Panc1 (cell line): ENCODE data around the gene PLCH1. TPM values are rescaled to one million over a fixed set of nuclear protein-coding genes. Genes with fewer than 3 reads are reported as not detected.

ENCODE experiments used
- ATAC-seq: fragments of 200-7000 bp; cut with Tn5 transposase; 2 replicates; pipeline ENCODE4 v1.9.1; 2020; ENCODE audit warnings: mild to moderate bottlenecking, moderate library complexity
- BruUV-seq: library from RNA; stranded (reverse); fragments of 400-500 nt; replicated peaks from 2 replicates; lab custom pipeline; 2021; lab: Mats Ljungman, UMichigan
- CTCF ChIA-PET: fragments of 300-600 bp; sonication (Branson Sonifier 250); formaldehyde crosslinking; loops from one replicate; lab custom pipeline; 2022; ENCODE audit warnings: antibody characterized with exemption; lab: Charles Lee
- POLR2A ChIA-PET: fragments of 300-600 bp; sonication (Branson Sonifier 250); formaldehyde crosslinking; loops from one replicate; lab custom pipeline; 2022; ENCODE audit warnings: antibody characterized with exemption; lab: Charles Lee
- DNase-seq: peaks from one replicate; pipeline ENCODE4 v3.0.0-alpha.2; 2010; ENCODE audit warnings: low read depth, low spot score
- H3K27ac ChIP-seq: 2 replicates; pipeline ENCODE4 v1.5.1; 2011; ENCODE audit warnings: mild to moderate bottlenecking, low read length, inconsistent platforms
- H3K27me3 ChIP-seq: fragments of 200-500 bp; sonication (Bioruptor generic); 2 replicates; pipeline ENCODE4 v1.6.0; 2014; ENCODE audit warnings: low read length, inconsistent platforms; ENCODE audit not compliant: control insufficient read depth, insufficient read depth
- H3K36me3 ChIP-seq: fragments of 200-500 bp; sonication (Bioruptor generic); 2 replicates; pipeline ENCODE4 v1.5.1; 2014; ENCODE audit warnings: inconsistent platforms, mild to moderate bottlenecking, low read length, moderate library complexity; ENCODE audit not compliant: control insufficient read depth, insufficient read depth
- H3K4me1 ChIP-seq: 2 replicates; pipeline ENCODE4 v1.5.1; 2011; ENCODE audit warnings: inconsistent platforms, mild to moderate bottlenecking, low read length, moderate library complexity; ENCODE audit not compliant: control insufficient read depth, insufficient read depth
- H3K4me3 ChIP-seq, 2 experiments: 2 replicates each; pipeline ENCODE4 v1.5.1; 2011 to 2012; ENCODE audit warnings: low read depth in 2 of 2, low read length in 2 of 2, mild to moderate bottlenecking in 2 of 2, inconsistent platforms in 1 of 2, moderate library complexity in 1 of 2
- H3K9me3 ChIP-seq: fragments of 200-500 bp; sonication (Bioruptor generic); 2 replicates; pipeline ENCODE4 v1.5.1; 2014; ENCODE audit warnings: low read depth, mild to moderate bottlenecking, inconsistent platforms, low read length, moderate library complexity; ENCODE audit not compliant: control insufficient read depth, insufficient read depth
- POLR2AphosphoS5 ChIP-seq: IDR thresholded peaks from 2 replicates; pipeline ENCODE4 v1.6.1; 2012; ENCODE audit warnings: mild to moderate bottlenecking, low read depth, low read length, moderate library complexity
- SIN3A ChIP-seq: IDR thresholded peaks from 2 replicates; pipeline ENCODE4 v1.6.1; 2012; ENCODE audit warnings: low read depth, mild to moderate bottlenecking, low read length, moderate library complexity, borderline replicate concordance; ENCODE audit not compliant: insufficient read depth
- TCF7L2 ChIP-seq: IDR thresholded peaks from 2 replicates; pipeline ENCODE4 v1.6.1; 2011; ENCODE audit warnings: mild to moderate bottlenecking, low read depth, low read length, inconsistent platforms
- in situ Hi-C: cut with HindIII; loops from 2 replicates; pipeline ENCODE4 v1.10.0; 2016; ENCODE audit warnings: low sequenced_read_pairs, low pct_unique_long_range_greater_than_20kb
- intact Hi-C: fragments of 100-400 bp; cut with micrococcal nuclease; formaldehyde crosslinking; loops from one replicate; pipeline ENCODE4 v1.10.0; 2022; ENCODE audit not compliant: unreplicated experiment
- total RNA-seq: library from RNA; stranded (reverse); gene quantifications from one replicate; pipeline ENCODE4 v1.2.1, GENCODE V29; 2021; ENCODE audit not compliant: unreplicated experiment
- TF ChIP-seq, protein P1 (sequence below): fragments of 450-650 bp; IDR thresholded peaks from 2 replicates; pipeline ENCODE4 v1.5.1; 2017; ENCODE audit warnings: mild to moderate bottlenecking
- TF ChIP-seq, protein P2 (sequence below), 2 experiments: IDR thresholded peaks; 2 replicates each; pipeline ENCODE4 v1.6.1; 2011 to 2012; ENCODE audit warnings: low read depth in 2 of 2, control low read depth in 1 of 2, low read length in 1 of 2, mild to moderate bottlenecking in 1 of 2, moderate library complexity in 1 of 2; ENCODE audit not compliant: insufficient read depth in 1 of 2

The PLCH1 gene
- total RNA-seq, 1 experiment from 2014 or later: 0.03 TPM

GRCh38 chr3:155449613-155450267 is 295.1 kb downstream of the PLCH1 start:
- CTCF ChIA-PET: no interaction called here
- intact Hi-C loops: no loop called here
- Histone ChIP-seq H3K27ac (no peak overlapping the region), H3K27me3 (no peaks in the 10 kb centered on the region), H3K36me3 (no peaks in the 10 kb centered on the region), H3K9me3 (no peaks in the 10 kb centered on the region), H3K4me3 (no peak overlapping the region), H3K4me1 (no peaks in the 10 kb centered on the region)
- in situ Hi-C loops: no loop called here
- TF ChIP-seq, protein P1, sequence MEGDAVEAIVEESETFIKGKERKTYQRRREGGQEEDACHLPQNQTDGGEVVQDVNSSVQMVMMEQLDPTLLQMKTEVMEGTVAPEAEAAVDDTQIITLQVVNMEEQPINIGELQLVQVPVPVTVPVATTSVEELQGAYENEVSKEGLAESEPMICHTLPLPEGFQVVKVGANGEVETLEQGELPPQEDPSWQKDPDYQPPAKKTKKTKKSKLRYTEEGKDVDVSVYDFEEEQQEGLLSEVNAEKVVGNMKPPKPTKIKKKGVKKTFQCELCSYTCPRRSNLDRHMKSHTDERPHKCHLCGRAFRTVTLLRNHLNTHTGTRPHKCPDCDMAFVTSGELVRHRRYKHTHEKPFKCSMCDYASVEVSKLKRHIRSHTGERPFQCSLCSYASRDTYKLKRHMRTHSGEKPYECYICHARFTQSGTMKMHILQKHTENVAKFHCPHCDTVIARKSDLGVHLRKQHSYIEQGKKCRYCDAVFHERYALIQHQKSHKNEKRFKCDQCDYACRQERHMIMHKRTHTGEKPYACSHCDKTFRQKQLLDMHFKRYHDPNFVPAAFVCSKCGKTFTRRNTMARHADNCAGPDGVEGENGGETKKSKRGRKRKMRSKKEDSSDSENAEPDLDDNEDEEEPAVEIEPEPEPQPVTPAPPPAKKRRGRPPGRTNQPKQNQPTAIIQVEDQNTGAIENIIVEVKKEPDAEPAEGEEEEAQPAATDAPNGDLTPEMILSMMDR: no peak
- TF ChIP-seq, protein P2, sequence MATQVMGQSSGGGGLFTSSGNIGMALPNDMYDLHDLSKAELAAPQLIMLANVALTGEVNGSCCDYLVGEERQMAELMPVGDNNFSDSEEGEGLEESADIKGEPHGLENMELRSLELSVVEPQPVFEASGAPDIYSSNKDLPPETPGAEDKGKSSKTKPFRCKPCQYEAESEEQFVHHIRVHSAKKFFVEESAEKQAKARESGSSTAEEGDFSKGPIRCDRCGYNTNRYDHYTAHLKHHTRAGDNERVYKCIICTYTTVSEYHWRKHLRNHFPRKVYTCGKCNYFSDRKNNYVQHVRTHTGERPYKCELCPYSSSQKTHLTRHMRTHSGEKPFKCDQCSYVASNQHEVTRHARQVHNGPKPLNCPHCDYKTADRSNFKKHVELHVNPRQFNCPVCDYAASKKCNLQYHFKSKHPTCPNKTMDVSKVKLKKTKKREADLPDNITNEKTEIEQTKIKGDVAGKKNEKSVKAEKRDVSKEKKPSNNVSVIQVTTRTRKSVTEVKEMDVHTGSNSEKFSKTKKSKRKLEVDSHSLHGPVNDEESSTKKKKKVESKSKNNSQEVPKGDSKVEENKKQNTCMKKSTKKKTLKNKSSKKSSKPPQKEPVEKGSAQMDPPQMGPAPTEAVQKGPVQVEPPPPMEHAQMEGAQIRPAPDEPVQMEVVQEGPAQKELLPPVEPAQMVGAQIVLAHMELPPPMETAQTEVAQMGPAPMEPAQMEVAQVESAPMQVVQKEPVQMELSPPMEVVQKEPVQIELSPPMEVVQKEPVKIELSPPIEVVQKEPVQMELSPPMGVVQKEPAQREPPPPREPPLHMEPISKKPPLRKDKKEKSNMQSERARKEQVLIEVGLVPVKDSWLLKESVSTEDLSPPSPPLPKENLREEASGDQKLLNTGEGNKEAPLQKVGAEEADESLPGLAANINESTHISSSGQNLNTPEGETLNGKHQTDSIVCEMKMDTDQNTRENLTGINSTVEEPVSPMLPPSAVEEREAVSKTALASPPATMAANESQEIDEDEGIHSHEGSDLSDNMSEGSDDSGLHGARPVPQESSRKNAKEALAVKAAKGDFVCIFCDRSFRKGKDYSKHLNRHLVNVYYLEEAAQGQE (IDR thresholded peaks at IDR 0.05; ENCODE audit: insufficient read depth in 1 of 2, low read depth in 2 of 2, low read length in 1 of 2): no peak
- no peak for TF ChIP-seq SIN3A
- no peak for TF ChIP-seq TCF7L2
- BruUV-seq: no TSS peak
- DNase-seq (no peak), ATAC-seq (no peak)
- POLR2A ChIA-PET: no interaction called here

- TF ChIP-seq, protein P2 (IDR thresholded peaks at IDR 0.05; ENCODE audit: insufficient read depth in 1 of 2, low read depth in 2 of 2, low read length in 1 of 2): no peak
- no peak for TF ChIP-seq SIN3A
- TF ChIP-seq TCF7L2: no peak
- TF ChIP-seq POLR2AphosphoS5: no peak
- TF ChIP-seq, protein P1: no peak
- Histone ChIP-seq H3K9me3 (no peaks in the 10 kb centered on the region), H3K27ac (no peak overlapping the region), H3K36me3 (no peaks in the 10 kb centered on the region), H3K4me3 (no peak overlapping the region), H3K4me1 (no peaks in the 10 kb centered on the region), H3K27me3 (no peaks in the 10 kb centered on the region)
- in situ Hi-C loops (no loop called here), intact Hi-C loops (no loop called here)
- ATAC-seq: no peak
- ChIA-PET CTCF (no interaction called here), POLR2A (no interaction called here)
- DNase-seq: no peak
- no TSS peak for BruUV-seq
Measured at GRCh38 chr3:155448531-155448930, 296.3 kb downstream of the PLCH1 start.
